Measurements from ENCODE around the gene CACNA1B. TPM values are rescaled to one million over a fixed set of nuclear protein-coding genes. Genes with fewer than 3 reads are reported as not detected.
A peak's percentile ranks its signal among the peaks of the same experiment; 100 is the strongest.
"Not testable (repeated sequence)": the region's sequence is repeated elsewhere in the genome, so short reads cannot be mapped to it uniquely, and the experiment has no call there.

Gene CACNA1B
- total RNA-seq, 8 experiments from 2014 or later = 0.04 to 12.8 (median 9.7) TPM

DNA sequence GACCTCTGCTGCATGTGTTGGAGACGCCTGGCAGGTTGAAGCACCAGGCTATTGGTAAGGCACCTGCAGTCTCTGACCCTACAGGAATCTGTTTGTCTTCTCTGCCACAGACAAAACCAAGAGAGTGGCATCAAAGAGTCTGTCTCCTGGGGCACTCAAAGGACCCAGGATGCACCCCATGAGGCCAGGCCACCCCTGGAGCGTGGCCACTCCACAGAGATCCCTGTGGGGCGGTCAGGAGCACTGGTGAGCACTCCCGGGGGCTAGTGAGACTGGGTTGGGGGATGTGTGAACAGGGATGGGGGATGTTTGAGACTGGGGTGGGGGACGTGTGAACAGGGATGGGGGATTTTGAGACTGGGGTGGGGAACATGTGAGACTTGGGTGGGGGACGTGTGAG, 240.3 kb downstream of the CACNA1B start:
- Histone ChIP-seq H3K4me3 (no peak overlapping the region), H3K27ac (no peak overlapping the region), H3K4me1 (replicated peaks in 1 of 2) (no peaks in the 10 kb centered on the region)
- WGBS, 10 experiments = 17% methylated on average over 2 of the region's 6 CpGs; no CpG with 5 or more reads in 9 of the 10 experiments
- ATAC-seq (replicated peaks in 6 of 8) = no peak
- in situ Hi-C loops (cut with MboI; ENCODE audit: low pct_unique_long_range_greater_than_20kb in 2 of 9, low sequenced_read_pairs in 9 of 9, unreplicated experiment in 9 of 9) = no loop called here

DNA sequence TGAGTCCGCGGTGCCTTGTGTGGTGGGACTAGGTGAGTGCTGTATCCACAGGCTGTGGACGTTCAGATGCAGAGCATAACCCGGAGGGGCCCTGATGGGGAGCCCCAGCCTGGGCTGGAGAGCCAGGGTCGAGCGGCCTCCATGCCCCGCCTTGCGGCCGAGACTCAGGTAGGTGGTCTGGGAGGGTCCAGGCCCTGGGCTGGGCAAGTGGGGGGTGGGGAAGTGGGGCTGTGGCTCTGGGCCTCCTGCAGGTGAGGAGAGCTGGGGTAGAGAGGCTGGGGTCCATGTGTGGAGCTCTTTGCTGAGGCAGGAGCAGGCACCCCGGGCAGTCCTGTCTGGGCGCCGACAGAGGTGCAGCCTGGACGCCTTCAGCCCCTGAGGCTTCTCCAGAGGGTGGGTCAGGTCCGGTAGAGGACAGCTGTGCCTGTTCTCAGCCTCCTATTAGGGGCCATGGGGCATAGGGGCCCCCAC, 241.1 kb downstream of the CACNA1B start:
- Histone ChIP-seq H3K4me1 (replicated peaks in 1 of 2) (no peaks in the 10 kb centered on the region), H3K27ac (no peak overlapping the region), H3K4me3 (no peak overlapping the region)
- 20 to 100% methylated on average over 1 of the region's 14 CpGs; no CpG with 5 or more reads in 8 of the 10 experiments for WGBS, 10 experiments
- in situ Hi-C loops (cut with MboI; ENCODE audit: low pct_unique_long_range_greater_than_20kb in 2 of 9, low sequenced_read_pairs in 9 of 9, unreplicated experiment in 9 of 9) = no loop called here
- peak in 5 of 8 experiments; percentile 5 to 24 (median 8) for ATAC-seq (replicated peaks in 6 of 8)

DNA sequence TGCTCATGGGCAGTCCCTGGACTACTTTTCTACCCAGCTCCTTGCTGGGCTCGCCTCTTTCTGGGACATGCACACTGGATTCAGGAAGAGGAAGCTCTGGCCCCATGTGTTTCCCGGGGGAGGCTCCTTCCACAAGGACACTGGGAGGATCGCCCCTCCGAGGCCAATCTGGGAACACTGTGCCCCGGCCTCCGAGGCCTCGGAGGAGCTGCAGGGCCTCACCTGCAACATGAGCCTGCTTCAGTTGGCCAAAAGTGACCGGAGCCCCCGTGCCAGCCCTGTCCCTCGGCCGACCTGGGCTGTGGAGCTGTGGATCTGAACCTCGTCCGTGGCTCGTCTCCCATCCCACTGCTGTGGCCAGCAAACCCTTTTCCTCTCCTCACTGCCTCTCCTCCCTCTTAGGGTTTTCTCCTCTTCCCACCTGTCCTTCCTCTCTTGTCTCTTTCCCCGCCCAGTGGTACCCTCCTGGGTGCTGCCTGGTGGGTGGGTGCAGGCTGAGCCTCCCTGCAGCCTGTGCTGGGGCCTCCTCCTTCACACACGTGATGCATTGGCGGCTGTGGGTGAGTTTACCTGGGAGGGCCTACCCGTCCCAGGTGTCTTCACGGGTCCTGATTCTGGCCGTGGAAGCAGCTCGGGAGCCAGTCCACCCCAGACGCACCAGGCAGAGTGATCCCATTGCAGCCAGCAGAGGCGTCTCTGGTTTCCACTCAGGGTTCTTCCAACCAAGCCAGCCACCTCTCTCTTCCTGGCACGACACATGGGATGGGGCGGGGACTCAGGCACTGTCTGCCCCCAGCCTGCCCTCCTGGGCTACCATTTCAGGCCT, 241.8 kb downstream of the CACNA1B start:
- 55 to 100% (median 90%) methylated on average over 1 to 9 of the region's 25 CpGs; no CpG with 5 or more reads in 5 of the 10 experiments for WGBS, 10 experiments
- peak in 3 of 8 experiments; percentile 8 to 11 (median 8) for ATAC-seq (replicated peaks in 6 of 8)
- H3K4me1 ChIP-seq (replicated peaks in 1 of 2) = no peaks in the 10 kb centered on the region
- in situ Hi-C loops (cut with MboI; ENCODE audit: low pct_unique_long_range_greater_than_20kb in 2 of 9, low sequenced_read_pairs in 9 of 9, unreplicated experiment in 9 of 9) = no loop called here
- H3K27ac ChIP-seq = no peak overlapping the region
- H3K4me3 ChIP-seq = no peak overlapping the region

DNA sequence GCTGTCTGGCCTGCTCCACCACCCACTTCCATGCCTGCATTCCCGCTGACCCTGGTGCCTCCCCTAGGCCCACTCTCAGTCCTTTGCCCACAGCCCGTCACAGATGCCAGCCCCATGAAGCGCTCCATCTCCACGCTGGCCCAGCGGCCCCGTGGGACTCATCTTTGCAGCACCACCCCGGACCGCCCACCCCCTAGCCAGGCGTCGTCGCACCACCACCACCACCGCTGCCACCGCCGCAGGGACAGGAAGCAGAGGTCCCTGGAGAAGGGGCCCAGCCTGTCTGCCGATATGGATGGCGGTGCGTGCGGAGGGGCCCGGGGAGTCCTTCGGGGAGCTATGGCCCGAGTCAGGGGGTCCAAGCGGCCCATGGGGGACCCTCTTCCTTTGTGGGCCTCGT, 242.5 kb downstream of the CACNA1B start:
- in situ Hi-C loops (cut with MboI; ENCODE audit: low pct_unique_long_range_greater_than_20kb in 2 of 9, low sequenced_read_pairs in 9 of 9, unreplicated experiment in 9 of 9) = no loop called here
- ATAC-seq (replicated peaks in 6 of 8) = peak in 4 of 8 experiments; percentile 2 to 25 (median 5)
- H3K4me3 ChIP-seq = no peak overlapping the region
- H3K4me1 ChIP-seq (replicated peaks in 1 of 2) = no peaks in the 10 kb centered on the region
- 100% methylated on average over 1 of the region's 23 CpGs; no CpG with 5 or more reads in 9 of the 10 experiments for WGBS, 10 experiments
- no peak overlapping the region for H3K27ac ChIP-seq

DNA sequence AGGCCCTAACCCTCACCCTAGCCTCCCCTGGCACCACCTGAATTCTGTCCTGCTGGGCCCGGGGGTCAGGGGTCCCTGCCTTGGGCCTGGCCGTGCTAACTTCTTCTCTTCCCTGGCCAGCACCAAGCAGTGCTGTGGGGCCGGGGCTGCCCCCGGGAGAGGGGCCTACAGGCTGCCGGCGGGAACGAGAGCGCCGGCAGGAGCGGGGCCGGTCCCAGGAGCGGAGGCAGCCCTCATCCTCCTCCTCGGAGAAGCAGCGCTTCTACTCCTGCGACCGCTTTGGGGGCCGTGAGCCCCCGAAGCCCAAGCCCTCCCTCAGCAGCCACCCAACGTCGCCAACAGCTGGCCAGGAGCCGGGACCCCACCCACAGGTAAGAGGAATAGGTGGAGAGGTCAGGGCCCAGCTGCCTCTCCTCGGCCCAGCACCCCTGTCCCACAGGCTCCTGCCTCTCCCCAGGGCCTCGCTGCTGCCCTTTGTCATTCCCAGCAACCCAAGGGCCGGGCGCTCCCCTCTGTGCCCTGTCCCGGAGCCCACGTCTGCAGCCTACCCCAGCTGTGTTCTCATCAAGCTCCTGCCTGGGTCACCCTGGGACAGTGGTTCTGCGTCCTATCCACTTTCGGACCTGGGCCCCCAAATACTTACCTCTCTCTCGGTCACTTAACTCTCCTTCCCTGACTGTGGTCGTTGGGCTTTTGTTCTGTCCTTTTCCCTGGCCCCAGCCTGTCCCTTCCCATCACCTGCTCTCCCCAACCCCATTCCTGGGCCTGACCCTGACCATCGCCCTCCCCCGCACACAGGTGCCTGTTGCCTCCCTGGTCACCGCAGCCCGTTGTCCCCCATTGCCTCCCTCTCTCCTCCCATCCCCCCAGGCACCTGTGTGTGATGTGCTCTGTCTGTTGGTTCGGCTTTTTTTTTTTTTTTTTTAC, 243.2 kb downstream of the CACNA1B start:
- no peak overlapping the region for H3K4me3 ChIP-seq
- 87 to 93% (median 91%) methylated on average over 3 to 7 of the region's 36 CpGs; no CpG with 5 or more reads in 7 of the 10 experiments for WGBS, 10 experiments
- in situ Hi-C loops (cut with MboI; ENCODE audit: low pct_unique_long_range_greater_than_20kb in 2 of 9, low sequenced_read_pairs in 9 of 9, unreplicated experiment in 9 of 9) = no loop called here
- no peaks in the 10 kb centered on the region for H3K4me1 ChIP-seq (replicated peaks in 1 of 2)
- H3K27ac ChIP-seq = no peak overlapping the region
- peak in 2 of 8 experiments; percentile 10 for ATAC-seq (replicated peaks in 6 of 8)

DNA sequence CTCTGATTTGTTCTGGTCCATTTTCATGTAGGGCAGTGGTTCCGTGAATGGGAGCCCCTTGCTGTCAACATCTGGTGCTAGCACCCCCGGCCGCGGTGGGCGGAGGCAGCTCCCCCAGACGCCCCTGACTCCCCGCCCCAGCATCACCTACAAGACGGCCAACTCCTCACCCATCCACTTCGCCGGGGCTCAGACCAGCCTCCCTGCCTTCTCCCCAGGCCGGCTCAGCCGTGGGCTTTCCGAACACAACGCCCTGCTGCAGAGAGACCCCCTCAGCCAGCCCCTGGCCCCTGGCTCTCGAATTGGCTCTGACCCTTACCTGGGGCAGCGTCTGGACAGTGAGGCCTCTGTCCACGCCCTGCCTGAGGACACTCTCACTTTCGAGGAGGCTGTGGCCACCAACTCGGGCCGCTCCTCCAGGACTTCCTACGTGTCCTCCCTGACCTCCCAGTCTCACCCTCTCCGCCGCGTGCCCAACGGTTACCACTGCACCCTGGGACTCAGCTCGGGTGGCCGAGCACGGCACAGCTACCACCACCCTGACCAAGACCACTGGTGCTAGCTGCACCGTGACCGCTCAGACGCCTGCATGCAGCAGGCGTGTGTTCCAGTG, 244.0 kb downstream of the CACNA1B start:
- 80% methylated on average over 1 of the region's 32 CpGs; no CpG with 5 or more reads in 9 of the 10 experiments for WGBS, 10 experiments
- peak in 4 of 8 experiments; percentile 8 to 13 (median 11) for ATAC-seq (replicated peaks in 6 of 8)
- in situ Hi-C loops (cut with MboI; ENCODE audit: low pct_unique_long_range_greater_than_20kb in 2 of 9, low sequenced_read_pairs in 9 of 9, unreplicated experiment in 9 of 9) = no loop called here
- no peak overlapping the region for H3K4me3 ChIP-seq
- no peaks in the 10 kb centered on the region for H3K4me1 ChIP-seq (replicated peaks in 1 of 2)
- no peak overlapping the region for H3K27ac ChIP-seq

DNA sequence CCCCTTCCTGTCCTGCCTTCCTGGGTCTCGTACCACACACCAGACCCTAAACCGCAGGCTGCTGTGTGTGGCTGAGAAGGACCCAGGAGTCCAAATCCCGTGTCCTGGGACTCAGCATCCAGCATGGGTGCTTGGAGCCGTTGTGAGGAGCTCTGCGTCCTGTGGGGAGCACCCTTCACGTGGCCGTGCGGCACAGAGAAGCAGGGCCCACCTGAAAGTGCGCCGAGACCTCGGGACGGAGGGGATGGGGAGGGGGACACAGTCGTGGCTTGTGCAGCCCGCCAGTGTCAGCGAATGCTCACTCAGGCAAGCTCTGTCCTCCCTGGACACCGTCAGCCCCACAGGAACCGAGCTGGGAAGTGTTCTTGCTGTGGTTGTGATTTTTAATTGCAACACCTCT, 244.6 kb downstream of the CACNA1B start:
- Histone ChIP-seq H3K4me3 (no peak overlapping the region), H3K4me1 (replicated peaks in 1 of 2) (no peaks in the 10 kb centered on the region), H3K27ac (no peak overlapping the region)
- ATAC-seq (replicated peaks in 6 of 8) = no peak
- in situ Hi-C loops (cut with MboI; ENCODE audit: low pct_unique_long_range_greater_than_20kb in 2 of 9, low sequenced_read_pairs in 9 of 9, unreplicated experiment in 9 of 9) = no loop called here
- 80 to 100% (median 83%) methylated on average over 1 to 13 of the region's 17 CpGs; no CpG with 5 or more reads in 5 of the 10 experiments for WGBS, 10 experiments

DNA sequence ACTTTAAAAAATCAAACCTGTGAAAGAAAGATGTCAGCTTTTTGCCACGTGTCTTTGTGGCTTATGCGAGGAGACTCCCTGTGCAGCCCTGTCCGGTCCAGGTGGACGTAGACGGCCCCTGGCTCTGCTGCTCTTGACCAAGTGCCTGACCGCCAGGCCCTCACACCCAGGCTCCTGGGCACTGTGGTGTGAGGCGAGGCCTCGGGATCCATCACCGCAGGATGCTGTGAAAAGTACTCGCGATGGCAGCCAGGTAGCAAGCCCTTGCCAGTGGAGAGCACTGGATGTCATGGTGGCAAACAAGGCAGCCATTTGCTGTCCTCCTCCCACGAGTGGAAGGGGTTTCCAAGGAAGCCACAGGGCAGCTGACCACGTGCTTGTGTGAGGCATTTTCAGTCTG, 245.1 kb downstream of the CACNA1B start:
- Histone ChIP-seq H3K27ac (no peak overlapping the region), H3K4me1 (replicated peaks in 1 of 2) (no peaks in the 10 kb centered on the region), H3K4me3 (no peak overlapping the region)
- ATAC-seq (replicated peaks in 6 of 8) = no peak
- 0 to 92% (median 56%) methylated on average over 1 to 13 of the region's 13 CpGs; no CpG with 5 or more reads in 2 of the 10 experiments for WGBS, 10 experiments
- in situ Hi-C loops (cut with MboI; ENCODE audit: low pct_unique_long_range_greater_than_20kb in 2 of 9, low sequenced_read_pairs in 9 of 9, unreplicated experiment in 9 of 9) = no loop called here

DNA sequence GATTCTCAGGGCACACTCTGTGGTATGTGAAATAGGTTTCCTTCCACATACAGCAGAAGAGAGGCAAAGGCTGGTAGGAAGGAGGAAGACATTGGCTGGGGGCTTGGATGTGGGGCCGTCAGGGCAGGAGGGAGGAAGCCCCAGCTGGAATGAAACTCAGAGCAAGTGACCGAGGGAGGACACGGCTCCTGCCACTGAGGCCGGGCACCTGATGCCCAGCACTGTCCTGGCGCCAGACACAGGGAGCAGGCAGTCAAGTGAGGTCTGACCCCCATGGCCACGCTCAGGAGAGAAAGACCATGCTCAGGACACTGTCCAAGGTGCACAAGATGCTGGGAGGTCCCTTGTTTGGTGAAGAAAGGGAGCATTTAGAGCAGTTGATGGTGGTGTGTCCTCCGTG, 245.5 kb downstream of the CACNA1B start:
- WGBS, 10 experiments = 50 to 90% (median 82%) methylated on average over 1 to 3 of the region's 7 CpGs; no CpG with 5 or more reads in 4 of the 10 experiments
- ATAC-seq (replicated peaks in 6 of 8) = no peak
- Histone ChIP-seq H3K4me3 (no peak overlapping the region), H3K4me1 (replicated peaks in 1 of 2) (no peaks in the 10 kb centered on the region), H3K27ac (no peak overlapping the region)
- in situ Hi-C loops (cut with MboI; ENCODE audit: low pct_unique_long_range_greater_than_20kb in 2 of 9, low sequenced_read_pairs in 9 of 9, unreplicated experiment in 9 of 9) = no loop called here

DNA sequence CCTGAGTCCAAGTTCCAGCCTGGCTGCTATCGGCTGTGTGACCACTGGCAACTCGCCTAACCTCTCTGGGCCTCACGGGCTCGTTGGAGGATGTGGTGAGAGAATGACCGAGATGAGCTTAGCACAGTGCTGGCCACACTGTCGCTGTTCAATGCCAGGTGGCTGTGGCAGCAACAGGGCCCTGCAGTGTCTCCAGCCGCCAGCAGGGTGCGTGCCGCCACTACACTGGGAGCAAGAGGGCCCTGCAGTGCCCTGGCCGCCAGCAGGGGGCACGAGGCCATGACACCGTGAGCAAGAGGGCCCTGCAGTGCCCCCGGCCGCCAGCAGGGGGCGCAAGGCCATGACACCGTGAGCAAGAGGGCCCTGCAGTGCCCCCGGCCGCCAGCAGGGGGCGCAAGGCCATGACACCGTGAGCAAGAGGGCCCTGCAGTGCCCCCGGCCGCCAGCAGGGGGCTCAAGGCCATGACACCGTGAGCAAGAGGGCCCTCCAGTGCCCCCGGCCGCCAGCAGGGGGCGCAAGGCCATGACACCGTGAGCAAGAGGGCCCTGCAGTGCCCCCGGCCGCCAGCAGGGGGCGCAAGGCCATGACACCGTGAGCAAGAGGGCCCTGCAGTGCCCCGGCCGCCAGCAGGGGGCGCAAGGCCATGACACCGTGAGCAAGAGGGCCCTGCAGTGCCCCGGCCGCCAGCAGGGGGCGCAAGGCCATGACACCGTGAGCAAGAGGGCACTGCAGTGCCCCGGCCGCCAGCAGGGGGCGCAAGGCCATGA, 248.7 kb downstream of the CACNA1B start:
- WGBS, 10 experiments = no CpG with 5 or more reads among the region's 42 CpGs
- H3K4me1 ChIP-seq (replicated peaks in 1 of 2); H3K27ac ChIP-seq; H3K4me3 ChIP-seq; ATAC-seq (replicated peaks in 6 of 8); in situ Hi-C loops (cut with MboI; ENCODE audit: low pct_unique_long_range_greater_than_20kb in 2 of 9, low sequenced_read_pairs in 9 of 9, unreplicated experiment in 9 of 9): not testable (repeated sequence)

DNA sequence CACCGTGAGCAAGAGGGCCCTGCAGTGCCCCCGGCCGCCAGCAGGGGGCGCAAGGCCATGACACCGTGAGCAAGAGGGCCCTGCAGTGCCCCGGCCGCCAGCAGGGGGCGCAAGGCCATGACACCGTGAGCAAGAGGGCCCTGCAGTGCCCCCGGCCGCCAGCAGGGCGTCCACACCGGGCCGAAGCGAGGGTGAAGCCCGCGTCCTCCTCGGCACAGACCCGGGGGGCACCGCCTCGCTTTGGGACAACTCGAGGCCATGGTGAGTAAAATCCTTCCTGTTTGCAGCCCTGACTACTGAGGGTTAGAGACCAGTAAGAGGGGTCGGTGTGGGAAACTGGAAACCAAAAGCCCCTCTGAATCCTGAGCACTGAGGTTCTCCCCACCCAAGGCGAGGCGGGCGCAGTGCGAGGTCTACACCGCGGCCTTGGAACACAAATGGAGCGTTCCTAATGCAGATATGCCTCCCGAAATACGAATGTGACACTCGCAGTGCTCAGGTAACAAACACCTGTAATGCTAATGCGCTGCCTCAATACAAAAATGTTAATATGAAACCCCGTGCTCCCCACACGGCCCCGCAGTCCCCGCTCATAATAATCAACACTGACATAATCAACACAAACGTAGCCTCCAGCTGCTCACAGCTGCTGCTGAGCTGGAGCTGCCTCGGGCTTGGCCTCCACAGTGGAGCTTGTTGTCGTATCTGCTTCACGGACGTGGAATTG, 249.4 kb downstream of the CACNA1B start:
- in situ Hi-C loops (cut with MboI; ENCODE audit: low pct_unique_long_range_greater_than_20kb in 2 of 9, low sequenced_read_pairs in 9 of 9, unreplicated experiment in 9 of 9); ATAC-seq (replicated peaks in 6 of 8): not testable (repeated sequence)
- WGBS, 10 experiments = no CpG with 5 or more reads among the region's 43 CpGs

DNA sequence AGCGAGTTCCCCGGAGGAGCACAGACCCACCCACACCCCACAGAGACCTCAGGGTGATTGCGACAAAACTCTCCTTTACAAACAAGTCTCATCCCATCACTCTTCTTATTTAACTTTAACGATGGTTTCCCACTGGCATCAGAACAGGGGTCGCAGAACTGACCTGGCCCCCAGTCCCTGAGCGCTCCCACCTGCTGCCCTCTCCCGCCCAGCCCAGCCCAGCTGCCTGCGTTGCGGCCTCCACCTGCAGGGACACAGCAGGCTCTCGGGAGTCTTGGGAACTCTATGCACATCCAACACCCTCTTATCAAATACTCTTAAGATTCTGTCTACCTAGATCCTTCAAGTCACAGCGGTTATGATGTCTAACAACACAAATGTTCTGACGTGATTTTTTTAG, 250.4 kb downstream of the CACNA1B start:
- WGBS, 10 experiments = no CpG with 5 or more reads among the region's 12 CpGs
- H3K4me1 ChIP-seq (replicated peaks in 1 of 2); ATAC-seq (replicated peaks in 6 of 8); H3K27ac ChIP-seq; H3K4me3 ChIP-seq; in situ Hi-C loops (cut with MboI; ENCODE audit: low pct_unique_long_range_greater_than_20kb in 2 of 9, low sequenced_read_pairs in 9 of 9, unreplicated experiment in 9 of 9): not testable (repeated sequence)

More for the DNA sequence above, 249.4 kb downstream of the CACNA1B start:
- H3K27ac ChIP-seq; H3K4me3 ChIP-seq; H3K4me1 ChIP-seq (replicated peaks in 1 of 2): not testable (repeated sequence)
